Measurements from ENCODE around the gene DFFA. TPM values are rescaled to one million over a fixed set of nuclear protein-coding genes. Genes with fewer than 3 reads are reported as not detected.

The DFFA gene
- total and polyA plus RNA-seq, 9 of the 15 experiments (the other 6 are each of a cell fraction or from before 2014, with no cell fraction given) = 39.6 to 74.8 (median 59.2) TPM

- TF ChIP-seq CHD1 (IDR thresholded peaks at IDR 0.05; ENCODE audit: low read length) = peak; percentile 13
- TF ChIP-seq FOXA3 (CRISPR knock-in tag; conservative IDR thresholded peaks at IDR 0.05 in 1 of 2, IDR thresholded peaks at IDR 0.05 in 1 of 2) = peak in 1 of 2 experiments; percentile 31; a peak in 2 of 4 replicates
- no peak for TF ChIP-seq KAT8 (IDR thresholded peaks at IDR 0.05; ENCODE audit: low read depth)
- peak; percentile 45; the same call in 1 of the 2 replicates for TF ChIP-seq FOXK1 (CRISPR knock-in tag; IDR thresholded peaks at IDR 0.05; ENCODE audit: borderline replicate concordance)
- TF ChIP-seq ZNF79 (CRISPR knock-in tag; IDR thresholded peaks at IDR 0.05; ENCODE audit: low read depth) = no peak
- TF ChIP-seq KLF13 (tag; IDR thresholded peaks at IDR 0.05; ENCODE audit: borderline replicate concordance, low read depth) = peak; percentile 98
- peak; percentile 66; the same call in 1 of the 2 replicates for TF ChIP-seq ZSCAN29 (IDR thresholded peaks at IDR 0.05)
- peak; percentile 97 for TF ChIP-seq CTBP1 (IDR thresholded peaks at IDR 0.05; ENCODE audit: borderline replicate concordance)
- no peak for TF ChIP-seq ELF4 (CRISPR knock-in tag; IDR thresholded peaks at IDR 0.05)
- TF ChIP-seq ZNF707 (CRISPR knock-in tag; conservative IDR thresholded peaks at IDR 0.05) = 0 out of 2 replicates have a peak, but pooled peaks have one; percentile 31
- peak; percentile 58; the same call in 1 of the 2 replicates for TF ChIP-seq NBN (IDR thresholded peaks at IDR 0.05; ENCODE audit: low read depth)
- TF ChIP-seq ZNF124 (CRISPR knock-in tag; IDR thresholded peaks at IDR 0.05) = 0 out of 2 replicates have a peak, but pooled peaks have one; percentile 29
- 0 out of 2 replicates have a peak, but pooled peaks have one; percentile 31 for TF ChIP-seq ARID2 (IDR thresholded peaks at IDR 0.05)
- peak; percentile 41; the same call in 1 of the 2 replicates for TF ChIP-seq EP300 (IDR thresholded peaks at IDR 0.05; ENCODE audit: low read length)
- TF ChIP-seq ZNF133 (CRISPR knock-in tag; IDR thresholded peaks at IDR 0.05) = peak; percentile 86; the same call in 1 of the 2 replicates
- peak; percentile 89 for TF ChIP-seq ATF7 (IDR thresholded peaks at IDR 0.05)
- no peak for TF ChIP-seq ZC3H8 (IDR thresholded peaks at IDR 0.05)
- TF ChIP-seq PHF20 (IDR thresholded peaks at IDR 0.05; ENCODE audit: partially characterized antibody) = peak; percentile 77
- peak; percentile 82 for TF ChIP-seq ZZZ3 (IDR thresholded peaks at IDR 0.05)
- peak; percentile 81 for TF ChIP-seq ESRRA (IDR thresholded peaks at IDR 0.05; ENCODE audit: borderline replicate concordance, low read depth)
- peak; percentile 99 to 100 for TF ChIP-seq E2F6 (IDR thresholded peaks at IDR 0.05; ENCODE audit: borderline replicate concordance in 1 of 2, extremely low read depth in 1 of 2, insufficient read depth in 1 of 2, insufficient read length in 1 of 2, low read depth in 1 of 2, low read length in 1 of 2, poor library complexity in 1 of 2, severe bottlenecking in 1 of 2)
- no peak for TF ChIP-seq CC2D1A (IDR thresholded peaks at IDR 0.05)
- TF ChIP-seq SMC3 (conservative IDR thresholded peaks at IDR 0.05; ENCODE audit: insufficient read depth, low read depth, low read length) = peak; percentile 98
- peak; percentile 83 for TF ChIP-seq GTF2F1 (IDR thresholded peaks at IDR 0.05; ENCODE audit: low read depth, low read length)
- peak; percentile 85 for TF ChIP-seq ZNF175 (CRISPR knock-in tag; IDR thresholded peaks at IDR 0.05; ENCODE audit: low read depth)
- peak; percentile 30; the same call in 1 of the 2 replicates for TF ChIP-seq CHCHD3 (CRISPR knock-in tag; IDR thresholded peaks at IDR 0.05)
- TF ChIP-seq ZNF766 (CRISPR knock-in tag; conservative IDR thresholded peaks at IDR 0.05) = peak; percentile 74; the same call in 1 of the 2 replicates
Measured at GRCh38 chr1:10430216-10431069, 41.9 kb downstream of the DFFA start, which contains the start of gene CENPS (continued).

All from K562 (cell line).